ENCODE data around the gene TESK1.
"Not testable (repeated sequence)": the region's sequence is repeated elsewhere in the genome, so short reads cannot be mapped to it uniquely, and the experiment has no call there.

TESK1 gene

DNA sequence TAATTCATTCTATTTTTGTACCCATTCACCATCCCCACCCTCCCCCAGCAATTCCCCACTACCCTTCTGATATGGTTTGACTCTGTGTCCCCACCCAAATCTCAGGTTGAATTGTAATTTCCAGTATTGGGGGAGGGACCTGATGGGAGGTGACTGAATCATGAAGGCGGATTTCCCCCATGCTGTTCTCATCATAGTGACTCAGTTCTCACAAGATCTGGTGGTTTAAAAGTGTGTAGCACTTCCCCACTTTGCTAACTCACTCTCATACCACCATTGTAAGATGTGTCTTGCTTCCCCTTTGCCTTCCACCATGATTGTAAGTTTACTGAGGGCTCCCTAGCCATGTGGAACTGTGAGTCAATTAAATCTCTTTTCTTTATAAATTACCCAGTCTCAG lies 25.9 kb upstream of the TESK1 start:
- no peaks in the 10 kb centered on the region for H3K36me3 ChIP-seq (ENCODE audit: control insufficient read depth, insufficient read depth, low read length)
- peaks cover 5% of the 10 kb centered on the region for H3K9me3 ChIP-seq (ENCODE audit: control insufficient read depth, low read length)
- no peaks in the 10 kb centered on the region for H3K27me3 ChIP-seq (ENCODE audit: control insufficient read depth, insufficient read depth, low read length, poor library complexity, severe bottlenecking)
- no peak overlapping the region for H3K27ac ChIP-seq (ENCODE audit: insufficient read depth, low read depth, low read length, poor library complexity, severe bottlenecking)
- no peak overlapping the region for H3K4me3 ChIP-seq (ENCODE audit: insufficient read depth, low read depth, low read length)
- no peaks in the 10 kb centered on the region for H3K4me1 ChIP-seq (ENCODE audit: control insufficient read depth, insufficient read depth, low read length)
- 100% methylated on average over 1 of the region's 1 CpG for WGBS, 2 experiments

DNA sequence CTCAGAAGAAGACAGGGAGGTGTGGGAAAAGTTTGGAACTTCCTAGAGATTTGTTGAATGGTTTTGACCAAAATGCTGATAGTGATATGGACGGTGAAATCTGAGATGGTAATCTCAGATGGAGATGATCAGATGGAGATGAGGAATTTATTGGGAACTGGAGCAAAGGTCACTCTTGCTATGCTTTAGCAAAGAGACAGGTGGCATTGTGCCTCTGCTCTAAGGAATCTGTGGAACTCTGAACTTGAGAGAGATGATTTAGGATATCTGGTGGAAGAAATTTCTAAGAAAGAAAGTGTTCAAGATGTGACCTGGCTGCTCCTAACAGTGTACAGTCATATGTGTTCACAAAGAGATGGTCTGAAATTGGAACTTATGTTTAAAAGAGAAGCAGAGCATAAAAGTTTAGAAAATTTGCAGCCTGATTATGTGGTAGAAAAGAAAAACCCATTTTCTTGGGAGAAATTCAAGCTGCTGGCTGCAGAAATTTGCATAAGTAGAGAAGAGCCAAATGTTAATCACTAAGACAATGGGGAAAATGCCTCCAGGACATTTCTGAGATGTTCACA lies 25.3 kb upstream of the TESK1 start:
- H3K27ac ChIP-seq (ENCODE audit: insufficient read depth, low read depth, low read length, poor library complexity, severe bottlenecking); H3K27me3 ChIP-seq (ENCODE audit: control insufficient read depth, insufficient read depth, low read length, poor library complexity, severe bottlenecking); H3K4me1 ChIP-seq (ENCODE audit: control insufficient read depth, insufficient read depth, low read length); H3K36me3 ChIP-seq (ENCODE audit: control insufficient read depth, insufficient read depth, low read length); H3K9me3 ChIP-seq (ENCODE audit: control insufficient read depth, low read length); H3K4me3 ChIP-seq (ENCODE audit: insufficient read depth, low read depth, low read length): not testable (repeated sequence)
- 85 to 92% methylated on average over 1 of the region's 1 CpG for WGBS, 2 experiments

DNA sequence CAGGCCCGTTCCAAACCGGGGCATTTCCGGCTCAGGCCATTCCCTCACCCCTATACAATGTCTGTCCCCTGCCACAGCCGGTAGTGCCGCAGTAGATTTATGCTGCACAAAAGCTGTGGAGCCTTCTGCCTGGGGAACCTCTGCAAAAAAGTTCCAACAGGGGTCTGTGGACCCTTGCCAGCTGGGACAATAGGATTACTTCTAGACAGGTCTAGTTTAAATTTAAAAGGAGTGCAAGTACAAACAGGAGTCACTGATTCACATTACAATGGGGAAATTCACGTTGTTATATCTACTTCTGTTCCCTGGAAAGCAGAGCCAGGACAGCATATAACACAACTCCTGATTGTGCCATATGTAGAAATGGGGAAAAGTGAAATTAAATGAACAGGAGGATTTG lies 21.5 kb upstream of the TESK1 start:
- not testable (repeated sequence) for H3K36me3 ChIP-seq (ENCODE audit: control insufficient read depth, insufficient read depth, low read length); H3K4me1 ChIP-seq (ENCODE audit: control insufficient read depth, insufficient read depth, low read length); H3K27ac ChIP-seq (ENCODE audit: insufficient read depth, low read depth, low read length, poor library complexity, severe bottlenecking); H3K27me3 ChIP-seq (ENCODE audit: control insufficient read depth, insufficient read depth, low read length, poor library complexity, severe bottlenecking); H3K9me3 ChIP-seq (ENCODE audit: control insufficient read depth, low read length); H3K4me3 ChIP-seq (ENCODE audit: insufficient read depth, low read depth, low read length)
- WGBS, 2 experiments = 55 to 64% methylated on average over 6 of the region's 6 CpGs

DNA sequence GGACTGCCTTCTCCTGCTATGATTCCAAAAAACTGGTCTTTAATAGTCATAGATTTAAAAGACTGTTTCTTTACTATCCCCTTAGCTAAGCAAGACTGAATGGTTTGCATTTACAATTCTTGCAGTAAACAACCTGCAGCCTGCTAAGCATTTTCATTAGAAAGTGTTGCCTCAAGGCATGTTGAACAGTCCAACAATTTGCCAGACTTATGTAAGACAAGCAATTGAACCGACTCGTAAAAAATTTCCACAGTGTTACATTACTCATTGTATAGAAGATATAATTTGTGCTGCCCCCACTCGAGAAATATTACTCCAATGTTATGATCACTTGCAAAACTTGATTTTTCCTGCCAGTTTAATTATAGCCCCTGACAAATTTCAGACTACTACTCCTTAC lies 20.4 kb upstream of the TESK1 start:
- H3K9me3 ChIP-seq (ENCODE audit: control insufficient read depth, low read length); H3K27me3 ChIP-seq (ENCODE audit: control insufficient read depth, insufficient read depth, low read length, poor library complexity, severe bottlenecking); H3K4me1 ChIP-seq (ENCODE audit: control insufficient read depth, insufficient read depth, low read length); H3K27ac ChIP-seq (ENCODE audit: insufficient read depth, low read depth, low read length, poor library complexity, severe bottlenecking); H3K4me3 ChIP-seq (ENCODE audit: insufficient read depth, low read depth, low read length); H3K36me3 ChIP-seq (ENCODE audit: control insufficient read depth, insufficient read depth, low read length): not testable (repeated sequence)
- 93 to 100% methylated on average over 3 of the region's 3 CpGs for WGBS, 2 experiments

DNA sequence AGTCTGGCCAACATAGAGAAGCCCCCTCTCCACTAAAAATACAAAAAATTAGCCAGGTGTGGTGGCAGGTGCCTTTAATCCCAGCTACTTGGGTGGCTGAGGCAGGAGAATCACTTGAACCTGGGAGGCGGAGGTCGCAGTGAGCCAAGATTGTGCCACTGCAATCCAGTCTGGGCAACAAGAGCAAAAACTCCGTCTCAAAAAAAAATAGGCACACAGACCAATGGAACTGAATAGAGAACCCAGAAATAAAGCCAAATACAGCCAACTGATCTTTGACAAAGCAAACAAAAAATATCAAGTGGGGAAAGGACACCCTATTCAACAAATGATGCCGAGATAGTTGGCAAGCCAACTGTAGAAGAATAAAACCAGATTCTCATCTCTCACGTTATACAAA lies 16.6 kb upstream of the TESK1 start:
- not testable (repeated sequence) for H3K36me3 ChIP-seq (ENCODE audit: control insufficient read depth, insufficient read depth, low read length); H3K9me3 ChIP-seq (ENCODE audit: control insufficient read depth, low read length); H3K4me3 ChIP-seq (ENCODE audit: insufficient read depth, low read depth, low read length); H3K27me3 ChIP-seq (ENCODE audit: control insufficient read depth, insufficient read depth, low read length, poor library complexity, severe bottlenecking); H3K4me1 ChIP-seq (ENCODE audit: control insufficient read depth, insufficient read depth, low read length); H3K27ac ChIP-seq (ENCODE audit: insufficient read depth, low read depth, low read length, poor library complexity, severe bottlenecking)
- WGBS, 2 experiments = 92% methylated on average over 5 of the region's 5 CpGs

DNA sequence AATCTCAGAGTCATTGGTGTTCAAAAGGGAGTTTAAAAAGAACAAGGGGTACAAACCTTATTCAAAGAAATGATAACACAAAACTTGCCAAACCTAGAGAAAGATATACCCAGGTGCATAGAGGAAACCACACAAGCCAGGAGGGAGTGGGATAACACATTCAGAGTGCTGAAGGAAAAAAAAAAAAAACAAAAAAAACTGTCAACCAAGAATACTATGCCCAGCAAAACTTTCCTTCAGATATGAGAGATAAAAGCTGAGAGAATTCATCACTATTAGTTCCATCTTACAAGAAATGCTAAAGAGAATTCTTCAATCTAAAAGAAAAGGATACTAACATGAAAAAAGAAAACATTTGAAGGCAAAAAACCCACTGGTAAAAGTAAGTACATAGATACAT lies 11.5 kb upstream of the TESK1 start:
- no peaks in the 10 kb centered on the region for H3K36me3 ChIP-seq (ENCODE audit: control insufficient read depth, insufficient read depth, low read length)
- no peaks in the 10 kb centered on the region for H3K4me1 ChIP-seq (ENCODE audit: control insufficient read depth, insufficient read depth, low read length)
- H3K27ac ChIP-seq (ENCODE audit: insufficient read depth, low read depth, low read length, poor library complexity, severe bottlenecking) = no peak overlapping the region
- H3K27me3 ChIP-seq (ENCODE audit: control insufficient read depth, insufficient read depth, low read length, poor library complexity, severe bottlenecking) = no peaks in the 10 kb centered on the region
- no peaks in the 10 kb centered on the region for H3K9me3 ChIP-seq (ENCODE audit: control insufficient read depth, low read length)
- no peak overlapping the region for H3K4me3 ChIP-seq (ENCODE audit: insufficient read depth, low read depth, low read length)

DNA sequence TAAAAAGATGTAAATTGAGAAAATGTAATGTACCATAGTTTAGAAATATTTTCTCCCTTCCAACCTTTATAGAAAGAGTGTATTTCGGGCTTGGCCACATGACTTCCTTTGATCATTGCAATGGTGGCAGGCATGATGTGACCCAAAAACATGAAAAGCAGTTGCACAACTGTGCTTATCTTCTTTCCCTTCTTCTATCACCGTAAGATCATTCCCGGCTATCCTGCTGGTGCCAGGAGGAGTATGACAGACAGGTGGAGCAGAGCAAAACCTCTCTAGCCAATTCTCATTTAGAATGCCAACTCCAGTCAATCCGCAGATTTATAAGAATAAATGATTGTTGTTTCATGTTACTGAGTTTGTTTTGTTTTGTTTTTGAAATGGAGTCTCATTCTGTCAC lies 10.6 kb upstream of the TESK1 start:
- H3K36me3 ChIP-seq (ENCODE audit: control insufficient read depth, insufficient read depth, low read length) = no peaks in the 10 kb centered on the region
- no peak overlapping the region for H3K27ac ChIP-seq (ENCODE audit: insufficient read depth, low read depth, low read length, poor library complexity, severe bottlenecking)
- H3K27me3 ChIP-seq (ENCODE audit: control insufficient read depth, insufficient read depth, low read length, poor library complexity, severe bottlenecking) = no peaks in the 10 kb centered on the region
- H3K4me3 ChIP-seq (ENCODE audit: insufficient read depth, low read depth, low read length) = no peak overlapping the region
- no peaks in the 10 kb centered on the region for H3K9me3 ChIP-seq (ENCODE audit: control insufficient read depth, low read length)
- 93 to 100% methylated on average over 3 to 4 of the region's 4 CpGs for WGBS, 2 experiments
- H3K4me1 ChIP-seq (ENCODE audit: control insufficient read depth, insufficient read depth, low read length) = peaks cover 2% of the 10 kb centered on the region

DNA sequence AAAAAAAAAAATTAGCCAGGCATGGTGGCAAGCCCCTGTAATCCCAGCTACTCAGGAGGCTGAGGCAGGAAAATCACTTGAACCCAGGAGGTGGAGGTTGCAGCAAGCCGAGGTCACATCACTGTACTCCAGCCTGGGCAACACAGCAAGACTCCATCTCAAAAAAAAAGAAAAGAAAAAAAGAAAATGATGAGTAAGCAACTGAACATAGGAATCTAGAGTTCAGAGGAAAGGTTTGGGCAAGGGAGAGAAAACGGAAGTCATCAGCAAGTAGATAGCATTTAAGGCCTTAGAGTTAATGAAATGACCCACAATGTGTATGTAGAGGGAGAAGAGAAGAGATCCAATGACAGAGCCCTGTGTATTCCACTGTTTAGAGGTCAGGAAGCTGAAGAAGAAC lies 8.2 kb upstream of the TESK1 start:
- not testable (repeated sequence) for H3K9me3 ChIP-seq (ENCODE audit: control insufficient read depth, low read length); H3K27ac ChIP-seq (ENCODE audit: insufficient read depth, low read depth, low read length, poor library complexity, severe bottlenecking); H3K36me3 ChIP-seq (ENCODE audit: control insufficient read depth, insufficient read depth, low read length); H3K4me3 ChIP-seq (ENCODE audit: insufficient read depth, low read depth, low read length); H3K4me1 ChIP-seq (ENCODE audit: control insufficient read depth, insufficient read depth, low read length); H3K27me3 ChIP-seq (ENCODE audit: control insufficient read depth, insufficient read depth, low read length, poor library complexity, severe bottlenecking)
- 91 to 93% methylated on average over 2 of the region's 2 CpGs for WGBS, 2 experiments

DNA sequence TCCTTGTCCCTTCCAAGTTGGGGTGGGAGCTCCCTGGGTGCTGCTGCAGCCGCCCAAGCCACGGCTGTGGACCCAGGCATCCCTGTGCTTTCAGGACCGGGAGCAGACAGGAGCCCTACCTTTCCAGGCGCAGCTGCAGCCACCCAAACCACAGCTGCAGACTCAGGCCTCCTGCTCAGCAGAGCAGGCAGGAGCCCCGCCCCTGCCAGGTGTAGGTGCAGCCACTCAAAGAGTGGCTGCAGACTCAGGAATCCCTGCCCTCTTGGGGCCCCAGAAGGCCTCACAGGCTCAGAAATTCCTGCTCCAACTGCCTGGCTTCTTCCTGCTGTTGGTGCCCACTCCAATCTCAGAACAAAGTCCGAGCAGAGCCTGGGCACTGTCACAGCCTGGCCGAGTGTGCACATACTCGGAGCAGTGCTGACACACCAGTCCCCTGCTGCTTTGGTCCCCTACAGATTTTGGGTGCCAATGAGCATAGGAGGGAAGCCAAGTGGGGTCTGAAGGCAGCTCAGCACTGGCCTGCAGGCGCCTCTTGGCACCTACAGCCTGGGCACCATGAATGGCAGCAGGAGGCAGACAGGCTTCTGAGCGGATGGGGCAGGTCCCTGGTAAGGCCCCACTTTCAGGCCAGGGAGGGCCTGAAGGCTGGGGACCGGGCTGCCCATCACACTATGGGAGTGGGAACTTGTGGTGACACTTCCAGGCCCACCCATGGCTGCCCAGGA lies 6.0 kb upstream of the TESK1 start:
- H3K4me3 ChIP-seq (ENCODE audit: insufficient read depth, low read depth, low read length) = no peak overlapping the region

DNA sequence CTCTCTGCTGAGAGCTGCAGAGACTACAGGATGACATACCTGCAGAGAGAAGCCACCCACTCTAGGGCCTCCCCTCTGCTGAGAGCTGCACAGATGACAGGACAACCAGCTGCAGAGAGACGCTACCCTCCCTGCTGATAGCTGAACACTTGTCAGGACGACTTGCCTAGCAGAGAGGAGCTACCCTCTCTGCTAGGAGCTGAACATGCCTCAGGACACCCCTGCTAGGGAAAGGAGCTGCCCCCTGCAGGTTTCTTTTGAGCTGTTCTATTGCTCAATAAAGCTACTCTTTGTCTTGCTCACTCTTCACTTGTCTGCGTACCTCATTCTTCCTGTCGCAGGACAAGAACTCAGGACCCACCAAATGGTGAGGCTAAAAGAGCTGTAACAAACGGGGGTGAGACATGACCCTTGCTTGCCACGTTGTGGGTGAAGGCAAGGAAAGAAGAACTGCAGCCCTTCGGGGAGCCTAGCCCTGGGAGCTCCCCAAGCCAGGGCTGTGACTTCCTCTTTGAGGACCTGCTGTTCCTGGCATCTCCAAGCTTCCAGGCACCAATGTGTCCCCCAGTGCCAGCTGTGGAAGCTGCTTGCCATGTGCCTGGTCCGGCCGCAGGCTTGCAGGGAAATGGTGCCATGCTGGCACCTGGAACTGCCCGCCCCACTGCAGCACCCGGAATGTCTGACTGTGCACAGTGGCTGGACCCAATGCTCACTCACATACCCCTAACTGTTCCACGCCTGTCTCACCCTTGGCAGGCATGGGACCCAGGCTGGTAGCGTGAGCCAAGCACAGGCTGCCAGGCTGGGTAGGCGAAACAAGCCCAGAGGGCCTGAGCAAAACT lies 5.1 kb upstream of the TESK1 start:
- H3K4me1 ChIP-seq (ENCODE audit: control insufficient read depth, insufficient read depth, low read length) = peaks cover 4% of the 10 kb centered on the region
- 72 to 75% methylated on average over 14 of the region's 14 CpGs for WGBS, 2 experiments
- no peak overlapping the region for H3K27ac ChIP-seq (ENCODE audit: insufficient read depth, low read depth, low read length, poor library complexity, severe bottlenecking)

More for the DNA sequence above, 6.0 kb upstream of the TESK1 start:
- no peaks in the 10 kb centered on the region for H3K36me3 ChIP-seq (ENCODE audit: control insufficient read depth, insufficient read depth, low read length)
- WGBS, 2 experiments = 90 to 91% methylated on average over 11 of the region's 11 CpGs
- no peak overlapping the region for H3K27ac ChIP-seq (ENCODE audit: insufficient read depth, low read depth, low read length, poor library complexity, severe bottlenecking)
- H3K4me1 ChIP-seq (ENCODE audit: control insufficient read depth, insufficient read depth, low read length) = peaks cover 4% of the 10 kb centered on the region
- no peaks in the 10 kb centered on the region for H3K9me3 ChIP-seq (ENCODE audit: control insufficient read depth, low read length)
- H3K27me3 ChIP-seq (ENCODE audit: control insufficient read depth, insufficient read depth, low read length, poor library complexity, severe bottlenecking) = no peaks in the 10 kb centered on the region

More for the DNA sequence above, 5.1 kb upstream of the TESK1 start:
- no peaks in the 10 kb centered on the region for H3K27me3 ChIP-seq (ENCODE audit: control insufficient read depth, insufficient read depth, low read length, poor library complexity, severe bottlenecking)
- H3K9me3 ChIP-seq (ENCODE audit: control insufficient read depth, low read length) = no peaks in the 10 kb centered on the region
- H3K4me3 ChIP-seq (ENCODE audit: insufficient read depth, low read depth, low read length) = no peak overlapping the region
- no peaks in the 10 kb centered on the region for H3K36me3 ChIP-seq (ENCODE audit: control insufficient read depth, insufficient read depth, low read length)

Measured in ectodermal cell (in vitro differentiated cells).